Measurements from ENCODE around the gene TPCN2. TPM values are rescaled to one million over a fixed set of nuclear protein-coding genes. Genes with fewer than 3 reads are reported as not detected.

Gene TPCN2
- total RNA-seq, 1 experiment from 2014 or later, result 3.0 TPM

DNA sequence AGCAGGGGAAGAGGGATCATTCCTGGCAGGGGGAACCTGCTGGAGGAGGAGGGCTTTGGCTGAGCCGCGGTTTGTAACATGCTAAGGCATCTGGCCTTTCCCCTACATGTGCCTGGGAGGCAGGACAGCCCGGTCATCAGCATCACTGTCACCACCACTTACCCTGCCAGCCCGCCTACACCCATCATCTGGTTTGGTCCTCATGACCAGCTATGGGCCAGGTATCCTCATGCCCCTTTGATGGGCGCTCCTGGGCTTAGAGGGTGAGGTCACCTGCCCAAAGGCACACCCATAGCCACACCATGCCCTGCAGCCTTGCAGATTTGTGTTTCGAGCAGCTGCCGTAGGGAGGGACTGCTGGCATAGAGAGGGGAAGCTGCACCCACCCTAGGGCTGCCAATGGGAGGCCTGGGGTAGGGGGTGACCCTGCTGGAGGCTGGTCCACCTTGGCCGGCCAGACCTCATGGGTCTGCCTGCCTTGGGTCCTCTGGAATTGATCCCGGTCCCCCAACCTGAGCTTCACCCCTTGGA, 38.3 kb upstream of the TPCN2 start:
- DNase-seq (ENCODE audit: low read depth), result no peak

- DNase-seq (ENCODE audit: low read depth), result no peak
These were observed 37.6 kb upstream of the TPCN2 start for GRCh38 chr11:69010964-69011623.

GRCh38 chr11:69011624-69012091, 37.1 kb upstream of the TPCN2 start:
- no peak for DNase-seq (ENCODE audit: low read depth)

- DNase-seq (ENCODE audit: low read depth), result no peak
These were observed 36.4 kb upstream of the TPCN2 start for GRCh38 chr11:69012092-69013008.

GRCh38 chr11:69013009-69013951, 35.5 kb upstream of the TPCN2 start, which contains the start of gene MRGPRF:
TSS of gene MRGPRF (minus strand) at chr11:69013246. CDS start at chr11:69009901, 3,345 bp downstream.
- peak; percentile 24 for DNase-seq (ENCODE audit: low read depth)

DNA sequence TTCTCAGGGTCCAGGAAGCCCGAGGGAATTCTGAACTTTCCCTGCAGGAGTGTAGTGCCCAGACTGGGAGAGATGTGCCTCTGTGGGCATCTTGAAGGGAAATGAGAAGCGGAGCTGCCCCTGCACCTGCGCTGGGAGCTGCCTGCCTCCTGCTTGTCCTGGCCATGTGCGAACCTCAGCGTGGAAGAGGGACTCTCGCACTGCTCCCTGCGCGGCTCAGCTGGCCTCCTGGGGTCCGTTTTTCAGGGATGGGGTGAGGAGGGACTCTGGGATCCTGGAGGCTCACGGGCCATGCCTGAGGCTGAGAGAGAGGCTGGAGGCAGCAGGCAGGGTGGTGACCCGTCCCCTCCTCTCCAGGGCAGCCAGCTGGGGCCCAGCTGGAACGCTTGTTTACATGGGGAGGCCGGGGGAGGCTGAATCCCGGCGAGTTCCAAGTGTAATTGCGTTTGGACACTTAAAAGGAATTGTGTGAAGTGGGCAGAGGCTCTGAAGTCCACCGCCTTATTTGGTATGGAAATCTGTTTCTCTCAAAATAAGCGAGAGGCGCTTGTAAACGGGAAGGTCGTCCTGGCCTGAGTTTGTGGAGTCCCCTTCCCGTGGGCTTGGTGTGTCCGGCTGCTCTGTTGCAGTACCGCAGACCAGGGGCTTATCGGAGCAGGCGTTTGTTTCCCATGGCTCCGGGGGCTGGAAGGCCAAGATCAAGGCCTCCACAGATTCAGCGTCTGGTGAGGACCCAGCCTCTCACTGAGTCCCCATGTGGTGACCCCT, 34.5 kb upstream of the TPCN2 start:
- no peak for DNase-seq (ENCODE audit: low read depth)

DNA sequence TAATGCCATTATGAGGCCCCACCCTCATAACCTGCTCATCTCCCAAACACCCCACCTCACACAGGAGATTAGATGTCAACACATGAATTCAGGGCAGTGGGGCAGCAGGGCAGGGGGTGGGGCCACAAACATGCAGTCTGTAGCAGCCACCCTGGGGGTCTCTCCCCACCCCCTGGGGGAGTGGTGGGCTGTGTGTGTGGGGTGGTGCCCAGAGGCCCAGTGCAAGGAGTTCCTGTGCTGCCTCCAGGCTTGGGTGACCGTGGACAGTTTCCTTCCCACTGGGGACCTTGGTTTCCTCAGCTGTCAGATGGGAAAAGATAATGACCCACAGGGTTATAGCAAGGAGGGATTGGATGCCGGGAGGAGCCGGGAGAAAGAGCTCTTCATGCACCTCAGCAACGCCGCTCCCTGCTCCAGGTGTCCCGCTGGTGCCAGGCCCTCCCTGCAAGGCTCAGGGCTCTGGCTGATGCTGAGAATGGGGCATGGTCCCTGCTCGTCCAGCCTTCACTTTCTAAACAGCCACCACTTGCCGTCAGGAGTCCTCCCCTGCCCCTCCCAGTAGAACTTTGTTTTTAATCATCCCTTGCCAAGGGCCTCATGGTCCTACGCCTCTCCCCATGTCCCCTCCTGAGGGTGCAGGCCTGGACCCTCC, 33.7 kb upstream of the TPCN2 start:
- DNase-seq (ENCODE audit: low read depth), result no peak

DNA sequence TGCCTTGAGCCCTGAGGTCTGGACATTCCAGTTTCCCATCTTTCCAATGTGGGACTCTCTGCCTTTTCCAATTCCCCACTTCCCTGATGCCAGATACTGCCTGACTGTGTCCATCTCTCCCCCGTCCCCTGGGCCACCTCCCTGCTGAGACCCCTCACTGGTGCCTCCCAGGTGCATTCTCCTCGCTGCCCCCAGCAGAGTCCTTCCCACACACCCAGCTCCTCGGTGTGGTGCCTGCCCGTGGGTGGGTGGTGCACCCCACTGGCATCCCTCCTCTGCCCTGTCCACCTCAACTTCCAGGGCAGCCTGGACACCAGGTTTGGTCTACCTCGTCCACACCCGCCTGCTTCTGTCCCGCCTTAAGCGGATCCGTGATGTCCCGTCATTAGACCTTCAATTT, 30.8 kb upstream of the TPCN2 start:
- DNase-seq (ENCODE audit: low read depth), result no peak

- DNase-seq (ENCODE audit: low read depth), result peak; percentile 56
These were observed 29.8 kb upstream of the TPCN2 start for GRCh38 chr11:69018924-69019323.

DNA sequence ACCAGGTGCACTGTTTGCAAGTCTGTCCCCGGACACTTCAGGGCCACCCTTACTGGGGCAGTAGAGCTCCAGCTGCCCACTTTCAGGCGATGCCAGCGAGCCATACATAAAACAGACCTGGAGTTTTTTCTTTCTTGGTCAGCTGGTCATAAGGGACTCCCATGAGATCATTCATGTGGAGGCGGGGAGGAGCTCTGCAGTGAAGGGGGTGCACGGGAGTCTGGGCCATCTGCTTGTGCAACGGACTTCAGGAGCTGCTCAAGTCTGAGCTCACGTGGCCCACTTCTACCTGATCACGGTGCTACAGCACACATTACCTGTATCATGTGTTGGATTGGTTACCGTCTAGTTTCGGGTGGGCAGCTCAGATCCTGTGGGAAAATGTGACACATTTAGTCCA, 26.5 kb upstream of the TPCN2 start:
- no peak for DNase-seq (ENCODE audit: low read depth)

- DNase-seq (ENCODE audit: low read depth), result no peak
These were observed 24.2 kb upstream of the TPCN2 start for GRCh38 chr11:69024509-69024908.

DNA sequence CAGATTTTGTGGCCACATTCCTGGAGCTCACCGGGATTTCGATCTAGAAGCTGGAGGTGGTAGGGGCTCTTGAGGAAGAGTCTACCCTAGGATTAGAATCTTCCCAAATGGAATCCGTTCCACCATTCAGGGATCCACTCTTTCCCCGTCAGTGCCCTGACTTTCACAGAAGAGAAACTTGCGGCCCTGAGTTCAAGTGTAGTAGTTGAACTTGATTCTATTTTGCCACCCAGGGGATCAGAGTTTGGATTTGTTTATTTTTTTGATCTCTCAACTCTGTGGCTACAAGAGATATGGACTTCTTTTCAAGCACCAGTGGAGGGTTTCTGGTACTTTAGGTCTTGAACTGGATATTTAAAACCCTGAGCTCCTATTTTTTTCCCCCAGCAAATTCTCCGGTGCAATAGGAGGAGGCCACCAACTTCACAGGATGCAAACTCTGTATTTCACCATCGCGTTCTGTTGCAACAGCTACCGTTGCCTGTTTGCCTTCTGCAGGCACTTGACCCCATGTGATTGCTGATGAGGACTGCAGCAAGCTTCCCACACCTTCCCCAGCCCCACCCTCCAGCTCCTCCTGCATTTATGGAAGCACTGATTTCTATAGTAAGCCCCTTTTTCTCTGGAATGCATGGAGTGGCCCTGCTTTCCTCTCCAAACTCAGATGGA, 20.9 kb upstream of the TPCN2 start:
- no peak for DNase-seq (ENCODE audit: low read depth)

- DNase-seq (ENCODE audit: low read depth), result no peak
These were observed 18.4 kb upstream of the TPCN2 start for GRCh38 chr11:69030301-69030700.

DNA sequence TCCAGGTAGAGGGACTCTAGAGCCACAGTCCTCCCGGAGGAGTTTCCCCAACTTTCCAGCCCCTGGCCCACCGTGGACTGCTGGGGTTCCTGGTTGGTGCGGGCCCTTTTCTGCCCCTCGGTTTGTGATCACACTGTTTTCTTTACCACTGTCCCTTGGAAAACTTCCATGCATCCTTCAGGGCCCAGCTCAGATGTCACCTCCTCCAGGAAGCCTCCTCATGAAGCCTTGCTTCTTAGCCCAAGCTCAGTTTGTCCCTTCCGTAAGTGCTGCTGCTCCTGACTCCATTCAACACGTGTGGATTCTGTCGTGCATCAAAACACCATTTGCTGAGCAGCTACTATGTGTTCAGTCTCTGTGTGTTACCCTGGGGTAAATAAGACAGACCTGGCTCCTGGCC, 15.9 kb upstream of the TPCN2 start:
- no peak for DNase-seq (ENCODE audit: low read depth)

DNA sequence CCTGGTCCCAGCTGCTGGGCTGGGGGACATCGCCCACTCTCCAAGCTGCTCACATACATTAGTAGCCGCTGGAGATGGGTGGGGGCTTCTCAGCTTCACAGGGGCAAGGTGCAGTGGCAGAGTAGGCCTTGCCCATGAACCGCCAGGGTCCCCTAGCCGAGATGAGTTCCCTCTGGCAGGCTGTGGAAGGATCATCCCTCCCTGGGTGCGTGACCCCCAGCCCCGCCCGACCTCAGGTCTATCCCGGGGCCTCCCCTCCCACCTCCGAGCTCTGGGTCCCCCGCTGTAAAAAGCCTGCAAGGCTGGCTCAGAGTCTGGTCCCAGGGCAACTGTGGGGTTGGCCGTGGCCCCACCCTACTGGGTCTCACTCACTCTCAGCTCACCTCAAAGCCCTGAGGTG, 15.3 kb upstream of the TPCN2 start:
- no peak for DNase-seq (ENCODE audit: low read depth)

- DNase-seq (ENCODE audit: low read depth), result no peak
These were observed 14.4 kb upstream of the TPCN2 start for GRCh38 chr11:69034123-69034867.

GRCh38 chr11:69035150-69035945, 13.4 kb upstream of the TPCN2 start:
- no peak for DNase-seq (ENCODE audit: low read depth)

- DNase-seq (ENCODE audit: low read depth), result peak; percentile 37
These were observed 12.8 kb upstream of the TPCN2 start for GRCh38 chr11:69035946-69036340.
